ENCODE data around the gene NFKBIE.

NFKBIE gene

GRCh38 chr6:44269178-44269920 is 4.0 kb upstream of the NFKBIE start:
- Histone ChIP-seq H3K4me1 (ENCODE audit: control insufficient read depth, insufficient read depth, low read length) (peaks cover 22% of the 10 kb centered on the region), H3K9ac (ENCODE audit: low read depth, low read length) (no peak overlapping the region), H3K36me3 (ENCODE audit: control insufficient read depth, insufficient read depth, low read length) (peaks cover 6% of the 10 kb centered on the region), H3K27me3 (ENCODE audit: control insufficient read depth, insufficient read depth, low read length) (peaks cover 25% of the 10 kb centered on the region), H3K9me3 (ENCODE audit: control insufficient read depth, insufficient read depth, low read length) (no peaks in the 10 kb centered on the region), H3K4me3 (ENCODE audit: low read depth, low read length) (peak overlapping the region; percentile 63)

GRCh38 chr6:44268095-44268628 is 2.8 kb upstream of the NFKBIE start:
- H3K4me3 ChIP-seq (ENCODE audit: low read depth, low read length), result peak overlapping the region; percentile 30
- H3K36me3 ChIP-seq (ENCODE audit: control insufficient read depth, insufficient read depth, low read length), result peaks cover 1% of the 10 kb centered on the region
- peaks cover 22% of the 10 kb centered on the region for H3K27me3 ChIP-seq (ENCODE audit: control insufficient read depth, insufficient read depth, low read length)
- H3K4me1 ChIP-seq (ENCODE audit: control insufficient read depth, insufficient read depth, low read length), result peaks cover 32% of the 10 kb centered on the region
- no peak overlapping the region for H3K9ac ChIP-seq (ENCODE audit: low read depth, low read length)
- H3K9me3 ChIP-seq (ENCODE audit: control insufficient read depth, insufficient read depth, low read length), result no peaks in the 10 kb centered on the region

GRCh38 chr6:44267252-44267651 is 1.9 kb upstream of the NFKBIE start:
- Histone ChIP-seq H3K27me3 (ENCODE audit: control insufficient read depth, insufficient read depth, low read length) (peaks cover 22% of the 10 kb centered on the region), H3K4me1 (ENCODE audit: control insufficient read depth, insufficient read depth, low read length) (peaks cover 34% of the 10 kb centered on the region), H3K36me3 (ENCODE audit: control insufficient read depth, insufficient read depth, low read length) (peaks cover 1% of the 10 kb centered on the region), H3K9me3 (ENCODE audit: control insufficient read depth, insufficient read depth, low read length) (no peaks in the 10 kb centered on the region), H3K4me3 (ENCODE audit: low read depth, low read length) (no peak overlapping the region), H3K9ac (ENCODE audit: low read depth, low read length) (no peak overlapping the region)

- H3K4me1 ChIP-seq (ENCODE audit: control insufficient read depth, insufficient read depth, low read length), result peaks cover 31% of the 10 kb centered on the region
- H3K4me3 ChIP-seq (ENCODE audit: low read depth, low read length), result no peak overlapping the region
- H3K36me3 ChIP-seq (ENCODE audit: control insufficient read depth, insufficient read depth, low read length), result peaks cover 8% of the 10 kb centered on the region
Measured at GRCh38 chr6:44266347-44266746, 996 bp upstream of the NFKBIE start.

GRCh38 chr6:44265722-44266233 is 427 bp upstream of the NFKBIE start:
- no peak overlapping the region for H3K4me3 ChIP-seq (ENCODE audit: low read depth, low read length)
- H3K9ac ChIP-seq (ENCODE audit: low read depth, low read length), result peak overlapping the region; percentile 12
- peaks cover 30% of the 10 kb centered on the region for H3K4me1 ChIP-seq (ENCODE audit: control insufficient read depth, insufficient read depth, low read length)
- no peaks in the 10 kb centered on the region for H3K9me3 ChIP-seq (ENCODE audit: control insufficient read depth, insufficient read depth, low read length)
- peaks cover 22% of the 10 kb centered on the region for H3K27me3 ChIP-seq (ENCODE audit: control insufficient read depth, insufficient read depth, low read length)
- H3K36me3 ChIP-seq (ENCODE audit: control insufficient read depth, insufficient read depth, low read length), result peaks cover 8% of the 10 kb centered on the region

More at GRCh38 chr6:44266347-44266746, 996 bp upstream of the NFKBIE start:
- no peak overlapping the region for H3K9ac ChIP-seq (ENCODE audit: low read depth, low read length)
- H3K27me3 ChIP-seq (ENCODE audit: control insufficient read depth, insufficient read depth, low read length), result peaks cover 22% of the 10 kb centered on the region
- no peaks in the 10 kb centered on the region for H3K9me3 ChIP-seq (ENCODE audit: control insufficient read depth, insufficient read depth, low read length)

GRCh38 chr6:44264154-44265006 is 971 bp downstream of the NFKBIE start:
- peaks cover 14% of the 10 kb centered on the region for H3K36me3 ChIP-seq (ENCODE audit: control insufficient read depth, insufficient read depth, low read length)
- H3K4me1 ChIP-seq (ENCODE audit: control insufficient read depth, insufficient read depth, low read length), result peaks cover 27% of the 10 kb centered on the region
- peaks cover 14% of the 10 kb centered on the region for H3K27me3 ChIP-seq (ENCODE audit: control insufficient read depth, insufficient read depth, low read length)
- peak overlapping the region; percentile 82 for H3K4me3 ChIP-seq (ENCODE audit: low read depth, low read length)
- peak overlapping the region; percentile 47 for H3K9ac ChIP-seq (ENCODE audit: low read depth, low read length)
- H3K9me3 ChIP-seq (ENCODE audit: control insufficient read depth, insufficient read depth, low read length), result no peaks in the 10 kb centered on the region

GRCh38 chr6:44263354-44264100 is 1.8 kb downstream of the NFKBIE start:
- Histone ChIP-seq H3K36me3 (ENCODE audit: control insufficient read depth, insufficient read depth, low read length) (peaks cover 19% of the 10 kb centered on the region), H3K9ac (ENCODE audit: low read depth, low read length) (no peak overlapping the region), H3K27me3 (ENCODE audit: control insufficient read depth, insufficient read depth, low read length) (peaks cover 9% of the 10 kb centered on the region), H3K4me1 (ENCODE audit: control insufficient read depth, insufficient read depth, low read length) (peaks cover 19% of the 10 kb centered on the region), H3K4me3 (ENCODE audit: low read depth, low read length) (peak overlapping the region; percentile 82), H3K9me3 (ENCODE audit: control insufficient read depth, insufficient read depth, low read length) (no peaks in the 10 kb centered on the region)

GRCh38 chr6:44262467-44263353 is 2.6 kb downstream of the NFKBIE start:
- peak overlapping the region; percentile 82 for H3K4me3 ChIP-seq (ENCODE audit: low read depth, low read length)
- H3K27me3 ChIP-seq (ENCODE audit: control insufficient read depth, insufficient read depth, low read length), result peaks cover 9% of the 10 kb centered on the region
- H3K4me1 ChIP-seq (ENCODE audit: control insufficient read depth, insufficient read depth, low read length), result peaks cover 15% of the 10 kb centered on the region
- H3K9ac ChIP-seq (ENCODE audit: low read depth, low read length), result no peak overlapping the region
- no peaks in the 10 kb centered on the region for H3K9me3 ChIP-seq (ENCODE audit: control insufficient read depth, insufficient read depth, low read length)
- peaks cover 19% of the 10 kb centered on the region for H3K36me3 ChIP-seq (ENCODE audit: control insufficient read depth, insufficient read depth, low read length)

- Histone ChIP-seq H3K36me3 (ENCODE audit: control insufficient read depth, insufficient read depth, low read length) (peaks cover 19% of the 10 kb centered on the region), H3K9me3 (ENCODE audit: control insufficient read depth, insufficient read depth, low read length) (no peaks in the 10 kb centered on the region), H3K4me3 (ENCODE audit: low read depth, low read length) (no peak overlapping the region), H3K9ac (ENCODE audit: low read depth, low read length) (no peak overlapping the region), H3K27me3 (ENCODE audit: control insufficient read depth, insufficient read depth, low read length) (peaks cover 8% of the 10 kb centered on the region), H3K4me1 (ENCODE audit: control insufficient read depth, insufficient read depth, low read length) (peaks cover 15% of the 10 kb centered on the region)
Measured at GRCh38 chr6:44261581-44261980, 3.8 kb downstream of the NFKBIE start.

GRCh38 chr6:44260451-44261297 is 4.7 kb downstream of the NFKBIE start:
- peaks cover 19% of the 10 kb centered on the region for H3K36me3 ChIP-seq (ENCODE audit: control insufficient read depth, insufficient read depth, low read length)
- no peaks in the 10 kb centered on the region for H3K9me3 ChIP-seq (ENCODE audit: control insufficient read depth, insufficient read depth, low read length)
- H3K4me1 ChIP-seq (ENCODE audit: control insufficient read depth, insufficient read depth, low read length), result peaks cover 15% of the 10 kb centered on the region
- no peak overlapping the region for H3K4me3 ChIP-seq (ENCODE audit: low read depth, low read length)
- no peak overlapping the region for H3K9ac ChIP-seq (ENCODE audit: low read depth, low read length)
- H3K27me3 ChIP-seq (ENCODE audit: control insufficient read depth, insufficient read depth, low read length), result peaks cover 3% of the 10 kb centered on the region

Measured in iPS-15b (cell line).